CD8-positive, alpha-beta memory T cell (primary cell): ENCODE measurements around the gene ADAMTS20. TPM values are rescaled to one million over a fixed set of nuclear protein-coding genes. Genes with fewer than 3 reads are reported as not detected.

Experiments
- CTCF ChIA-PET: fragments of 350-600 bp; sonication (Branson Sonifier 250); formaldehyde crosslinking; loops from one replicate; lab custom pipeline; 2021; ENCODE audit warnings: antibody characterized with exemption; lab: Charles Lee
- POLR2A ChIA-PET: fragments of 350-600 bp; sonication (Branson Sonifier 250); formaldehyde crosslinking; loops from one replicate; lab custom pipeline; 2021; ENCODE audit warnings: antibody characterized with exemption; lab: Charles Lee
- DNase-seq, 5 donors: peaks; one replicate each; pipeline versions ENCODE4 v3.0.0 to v3.0.0-alpha.2; 2020 to 2022; ENCODE audit warnings: mixed read lengths in 1 of 5
- H3K27ac ChIP-seq: one replicate; pipeline ENCODE4 v1.7.0; 2013; ENCODE audit warnings: low read depth, mild to moderate bottlenecking, low read length, moderate library complexity
- H3K27me3 ChIP-seq: 2 replicates; pipeline ENCODE4 v1.7.0; 2013; ENCODE audit warnings: low read length, mild to moderate bottlenecking; ENCODE audit not compliant: insufficient read depth, poor library complexity, severe bottlenecking
- H3K36me3 ChIP-seq: 2 replicates; pipeline ENCODE4 v1.7.0; 2013; ENCODE audit warnings: mild to moderate bottlenecking, low read length, moderate library complexity; ENCODE audit not compliant: insufficient read depth
- H3K4me1 ChIP-seq: 2 replicates; pipeline ENCODE4 v1.7.0; 2013; ENCODE audit warnings: mild to moderate bottlenecking, low read length, moderate library complexity; ENCODE audit not compliant: insufficient read depth
- H3K4me3 ChIP-seq: 2 replicates; pipeline ENCODE4 v1.7.0; 2013; ENCODE audit warnings: mild to moderate bottlenecking, low read length
- H3K9me3 ChIP-seq: 2 replicates; pipeline ENCODE4 v1.7.0; 2013; ENCODE audit warnings: mild to moderate bottlenecking, low read length
- H3K27ac Mint-ChIP-seq, 8 donors: one replicate each; pipeline ENCODE4 v1.8.0; 2020 to 2021; ENCODE audit warnings: mixed read lengths in 8 of 8, mild to moderate bottlenecking in 6 of 8, inconsistent platforms in 3 of 8, moderate library complexity in 3 of 8
- H3K27me3 Mint-ChIP-seq, 2 donors: one replicate each; pipeline ENCODE4 v1.8.0; 2020 to 2021; ENCODE audit warnings: mixed read lengths in 2 of 2, mild to moderate bottlenecking in 1 of 2, moderate library complexity in 1 of 2
- H3K36me3 Mint-ChIP-seq, 3 donors: one replicate each; pipeline ENCODE4 v1.8.0; 2020 to 2021; ENCODE audit warnings: mixed read lengths in 3 of 3, inconsistent platforms in 1 of 3, mild to moderate bottlenecking in 1 of 3
- H3K4me1 Mint-ChIP-seq, 3 donors: one replicate each; pipeline ENCODE4 v1.8.0; 2020 to 2021; ENCODE audit warnings: mixed read lengths in 3 of 3, inconsistent platforms in 1 of 3, mild to moderate bottlenecking in 1 of 3
- H3K4me3 Mint-ChIP-seq, 7 donors: one replicate each; pipeline ENCODE4 v1.8.0; 2020 to 2021; ENCODE audit warnings: mixed read lengths in 7 of 7, mild to moderate bottlenecking in 6 of 7, moderate library complexity in 4 of 7, inconsistent platforms in 2 of 7
- H3K9me3 Mint-ChIP-seq, 5 donors: one replicate each; pipeline ENCODE4 v1.8.0; 2020 to 2022; ENCODE audit warnings: mixed read lengths in 5 of 5, mild to moderate bottlenecking in 3 of 5, moderate library complexity in 2 of 5, inconsistent platforms in 1 of 5
- polyA plus RNA-seq: library from polyadenylated mRNA; unstranded; fragments of 300-500 nt; fragmentation: Illumina TruSeq; gene quantifications from one replicate; pipeline ENCODE4 v1.2.3, GENCODE V29; 2021
- total RNA-seq, 2 experiments: library from RNA; stranded (reverse); gene quantifications; one replicate each; pipeline ENCODE4 v1.2.3, GENCODE V29; 2021

ADAMTS20 gene
- total and polyA plus RNA-seq, 3 experiments from 2014 or later, result not detected

- no peaks in the 10 kb centered on the region for H3K9me3 ChIP-seq
- H3K4me3 Mint-ChIP-seq, result no peak overlapping the region
- H3K4me3 ChIP-seq, result no peak overlapping the region
- ChIA-PET CTCF (no interaction called here), POLR2A (no interaction called here)
- no peaks in the 10 kb centered on the region for H3K27me3 Mint-ChIP-seq
- no peaks in the 10 kb centered on the region for H3K36me3 ChIP-seq
- no peak overlapping the region for H3K27ac Mint-ChIP-seq
- H3K9me3 Mint-ChIP-seq, result no peaks in the 10 kb centered on the region
- no peaks in the 10 kb centered on the region for H3K27me3 ChIP-seq
- no peaks in the 10 kb centered on the region for H3K36me3 Mint-ChIP-seq
- no peak overlapping the region for H3K27ac ChIP-seq
- H3K4me1 Mint-ChIP-seq, result no peaks in the 10 kb centered on the region
- no peaks in the 10 kb centered on the region for H3K4me1 ChIP-seq
- no peak for DNase-seq
Observed at GRCh38 chr12:43425361-43425760, 126.6 kb downstream of the ADAMTS20 start.

GRCh38 chr12:43416981-43417380 lies 135.0 kb downstream of the ADAMTS20 start:
- Histone ChIP-seq H3K9me3 (no peaks in the 10 kb centered on the region), H3K4me1 (no peaks in the 10 kb centered on the region), H3K27ac (no peak overlapping the region), H3K27me3 (no peaks in the 10 kb centered on the region), H3K36me3 (no peaks in the 10 kb centered on the region), H3K4me3 (no peak overlapping the region)
- CTCF ChIA-PET, result no interaction called here
- H3K4me1 Mint-ChIP-seq, result no peaks in the 10 kb centered on the region
- H3K9me3 Mint-ChIP-seq, result peaks cover 0 to 9% (median 0%) of the 10 kb centered on the region in 5 donors
- no peaks in the 10 kb centered on the region for H3K36me3 Mint-ChIP-seq
- no peak for DNase-seq
- no peak overlapping the region for H3K4me3 Mint-ChIP-seq
- H3K27me3 Mint-ChIP-seq, result no peaks in the 10 kb centered on the region
- H3K27ac Mint-ChIP-seq, result no peak overlapping the region
- POLR2A ChIA-PET, result no interaction called here

- Mint-ChIP-seq H3K27me3 (no peaks in the 10 kb centered on the region), H3K4me1 (no peaks in the 10 kb centered on the region), H3K4me3 (no peak overlapping the region), H3K36me3 (no peaks in the 10 kb centered on the region), H3K9me3 (no peaks in the 10 kb centered on the region), H3K27ac (no peak overlapping the region)
- no peaks in the 10 kb centered on the region for H3K27me3 ChIP-seq
- H3K4me3 ChIP-seq, result no peak overlapping the region
- H3K4me1 ChIP-seq, result no peaks in the 10 kb centered on the region
- no peak overlapping the region for H3K27ac ChIP-seq
- ChIA-PET POLR2A (no interaction called here), CTCF (no interaction called here)
- H3K36me3 ChIP-seq, result no peaks in the 10 kb centered on the region
- no peaks in the 10 kb centered on the region for H3K9me3 ChIP-seq
- DNase-seq, result no peak
Observed at GRCh38 chr12:43407816-43408645, 144.0 kb downstream of the ADAMTS20 start.

- POLR2A ChIA-PET, result no interaction called here
- no peaks in the 10 kb centered on the region for H3K9me3 ChIP-seq
- H3K4me1 ChIP-seq, result no peaks in the 10 kb centered on the region
- H3K36me3 ChIP-seq, result no peaks in the 10 kb centered on the region
- H3K9me3 Mint-ChIP-seq, result no peaks in the 10 kb centered on the region
- CTCF ChIA-PET, result no interaction called here
- no peaks in the 10 kb centered on the region for H3K27me3 Mint-ChIP-seq
- H3K27me3 ChIP-seq, result no peaks in the 10 kb centered on the region
- H3K36me3 Mint-ChIP-seq, result no peaks in the 10 kb centered on the region
- H3K27ac ChIP-seq, result no peak overlapping the region
- DNase-seq, result no peak
- H3K27ac Mint-ChIP-seq, result no peak overlapping the region
- H3K4me1 Mint-ChIP-seq, result no peaks in the 10 kb centered on the region
- no peak overlapping the region for H3K4me3 Mint-ChIP-seq
- H3K4me3 ChIP-seq, result no peak overlapping the region
Observed at GRCh38 chr12:43406801-43407200, 145.2 kb downstream of the ADAMTS20 start.

GRCh38 chr12:43402436-43402835 lies 149.6 kb downstream of the ADAMTS20 start:
- Histone ChIP-seq H3K27me3 (no peaks in the 10 kb centered on the region), H3K4me3 (no peak overlapping the region), H3K9me3 (no peaks in the 10 kb centered on the region), H3K36me3 (no peaks in the 10 kb centered on the region), H3K4me1 (no peaks in the 10 kb centered on the region), H3K27ac (no peak overlapping the region)
- no peak overlapping the region for H3K4me3 Mint-ChIP-seq
- no peak overlapping the region for H3K27ac Mint-ChIP-seq
- H3K9me3 Mint-ChIP-seq, result no peaks in the 10 kb centered on the region
- H3K4me1 Mint-ChIP-seq, result no peaks in the 10 kb centered on the region
- no peaks in the 10 kb centered on the region for H3K27me3 Mint-ChIP-seq
- POLR2A ChIA-PET, result no interaction called here
- H3K36me3 Mint-ChIP-seq, result no peaks in the 10 kb centered on the region
- DNase-seq, result no peak
- CTCF ChIA-PET, result no interaction called here

- ChIA-PET POLR2A (no interaction called here), CTCF (no interaction called here)
- Mint-ChIP-seq H3K4me1 (no peaks in the 10 kb centered on the region), H3K9me3 (no peaks in the 10 kb centered on the region), H3K36me3 (no peaks in the 10 kb centered on the region), H3K4me3 (no peak overlapping the region), H3K27ac (no peak overlapping the region), H3K27me3 (no peaks in the 10 kb centered on the region)
- Histone ChIP-seq H3K27ac (no peak overlapping the region), H3K27me3 (no peaks in the 10 kb centered on the region), H3K4me1 (no peaks in the 10 kb centered on the region), H3K4me3 (no peak overlapping the region), H3K36me3 (no peaks in the 10 kb centered on the region), H3K9me3 (no peaks in the 10 kb centered on the region)
- no peak for DNase-seq
Observed at GRCh38 chr12:43401096-43401495, 150.9 kb downstream of the ADAMTS20 start.

- ChIA-PET CTCF (no interaction called here), POLR2A (no interaction called here)
- Mint-ChIP-seq H3K36me3 (no peaks in the 10 kb centered on the region), H3K27ac (no peak overlapping the region), H3K4me1 (no peaks in the 10 kb centered on the region), H3K4me3 (no peak overlapping the region), H3K9me3 (peaks cover 0 to 3% (median 0%) of the 10 kb centered on the region in 5 donors), H3K27me3 (no peaks in the 10 kb centered on the region)
- no peaks in the 10 kb centered on the region for H3K27me3 ChIP-seq
- no peak for DNase-seq
- no peaks in the 10 kb centered on the region for H3K4me1 ChIP-seq
- H3K9me3 ChIP-seq, result no peaks in the 10 kb centered on the region
- H3K27ac ChIP-seq, result no peak overlapping the region
- no peaks in the 10 kb centered on the region for H3K36me3 ChIP-seq
- no peak overlapping the region for H3K4me3 ChIP-seq
Observed at GRCh38 chr12:43396671-43397070, 155.3 kb downstream of the ADAMTS20 start.

GRCh38 chr12:43392116-43392515 lies 159.9 kb downstream of the ADAMTS20 start:
- Mint-ChIP-seq H3K4me3 (no peak overlapping the region), H3K4me1 (no peaks in the 10 kb centered on the region), H3K36me3 (no peaks in the 10 kb centered on the region), H3K27me3 (no peaks in the 10 kb centered on the region), H3K9me3 (peaks cover 0 to 9% (median 0%) of the 10 kb centered on the region in 5 donors), H3K27ac (no peak overlapping the region)
- no peaks in the 10 kb centered on the region for H3K4me1 ChIP-seq
- no peaks in the 10 kb centered on the region for H3K27me3 ChIP-seq
- CTCF ChIA-PET, result no interaction called here
- POLR2A ChIA-PET, result no interaction called here
- H3K36me3 ChIP-seq, result no peaks in the 10 kb centered on the region
- no peak overlapping the region for H3K27ac ChIP-seq
- no peak for DNase-seq
- H3K4me3 ChIP-seq, result no peak overlapping the region
- no peaks in the 10 kb centered on the region for H3K9me3 ChIP-seq
